ENCODE measurements around the gene ITPRID2. TPM values are rescaled to one million over a fixed set of nuclear protein-coding genes. Genes with fewer than 3 reads are reported as not detected.
A peak's percentile ranks its signal among the peaks of the same experiment; 100 is the strongest.

Gene ITPRID2
- total and polyA plus RNA-seq, 2 donors from 2014 or later, result 29.9 to 191 TPM

- Histone ChIP-seq H3K4me1 (ENCODE audit: control insufficient read depth in 2 of 3, insufficient read depth in 2 of 3, low read depth in 1 of 3, low read length in 3 of 3) (peaks cover 0 to 10% (median 0%) of the 10 kb centered on the region in 3 donors), H3K4me3 (ENCODE audit: low read length in 3 of 3) (no peak overlapping the region)
Observed at GRCh38 chr2:181851726-181852125, 39.8 kb upstream of the ITPRID2 start.

GRCh38 chr2:181853696-181854095 is 37.8 kb upstream of the ITPRID2 start:
- Histone ChIP-seq H3K27me3 (ENCODE audit: control insufficient read depth, insufficient read depth, low read length) (no peaks in the 10 kb centered on the region), H3K36me3 (ENCODE audit: control insufficient read depth in 2 of 3, insufficient read depth in 3 of 3, low read length in 3 of 3) (no peaks in the 10 kb centered on the region), H3K4me1 (ENCODE audit: control insufficient read depth in 2 of 3, insufficient read depth in 2 of 3, low read depth in 1 of 3, low read length in 3 of 3) (no peaks in the 10 kb centered on the region), H3K4me3 (ENCODE audit: low read length in 3 of 3) (no peak overlapping the region), H3K9me3 (ENCODE audit: control insufficient read depth in 2 of 3, insufficient read depth in 1 of 3, low read length in 3 of 3) (no peaks in the 10 kb centered on the region), H3K9ac (ENCODE audit: low read length in 3 of 3) (no peak overlapping the region), H3K27ac (ENCODE audit: low read depth in 2 of 2, low read length in 2 of 2) (no peak overlapping the region)
- TF ChIP-seq, protein P1, sequence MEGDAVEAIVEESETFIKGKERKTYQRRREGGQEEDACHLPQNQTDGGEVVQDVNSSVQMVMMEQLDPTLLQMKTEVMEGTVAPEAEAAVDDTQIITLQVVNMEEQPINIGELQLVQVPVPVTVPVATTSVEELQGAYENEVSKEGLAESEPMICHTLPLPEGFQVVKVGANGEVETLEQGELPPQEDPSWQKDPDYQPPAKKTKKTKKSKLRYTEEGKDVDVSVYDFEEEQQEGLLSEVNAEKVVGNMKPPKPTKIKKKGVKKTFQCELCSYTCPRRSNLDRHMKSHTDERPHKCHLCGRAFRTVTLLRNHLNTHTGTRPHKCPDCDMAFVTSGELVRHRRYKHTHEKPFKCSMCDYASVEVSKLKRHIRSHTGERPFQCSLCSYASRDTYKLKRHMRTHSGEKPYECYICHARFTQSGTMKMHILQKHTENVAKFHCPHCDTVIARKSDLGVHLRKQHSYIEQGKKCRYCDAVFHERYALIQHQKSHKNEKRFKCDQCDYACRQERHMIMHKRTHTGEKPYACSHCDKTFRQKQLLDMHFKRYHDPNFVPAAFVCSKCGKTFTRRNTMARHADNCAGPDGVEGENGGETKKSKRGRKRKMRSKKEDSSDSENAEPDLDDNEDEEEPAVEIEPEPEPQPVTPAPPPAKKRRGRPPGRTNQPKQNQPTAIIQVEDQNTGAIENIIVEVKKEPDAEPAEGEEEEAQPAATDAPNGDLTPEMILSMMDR (IDR thresholded peaks at IDR 0.05; ENCODE audit: borderline replicate concordance, extremely low read depth, insufficient read depth), result no peak
- DNase-seq, result peak in 3 of 5 donors; percentile 21 to 74 (median 68)
- FAIRE-seq, result no peak
- intact Hi-C loops (cut with DNase I), result no loop called here

More at GRCh38 chr2:181851726-181852125, 39.8 kb upstream of the ITPRID2 start:
- DNase-seq, result no peak
- intact Hi-C loops (cut with DNase I), result no loop called here
- no peaks in the 10 kb centered on the region for H3K36me3 ChIP-seq (ENCODE audit: control insufficient read depth in 2 of 3, insufficient read depth in 3 of 3, low read length in 3 of 3)
- no peaks in the 10 kb centered on the region for H3K9me3 ChIP-seq (ENCODE audit: control insufficient read depth in 2 of 3, insufficient read depth in 1 of 3, low read length in 3 of 3)
- H3K9ac ChIP-seq (ENCODE audit: low read length in 3 of 3), result no peak overlapping the region
- no peaks in the 10 kb centered on the region for H3K27me3 ChIP-seq (ENCODE audit: control insufficient read depth, insufficient read depth, low read length)
- no peak for FAIRE-seq
- no peak overlapping the region for H3K27ac ChIP-seq (ENCODE audit: low read depth in 2 of 2, low read length in 2 of 2)
- TF ChIP-seq, protein P1 (IDR thresholded peaks at IDR 0.05; ENCODE audit: borderline replicate concordance, extremely low read depth, insufficient read depth), result no peak

- FAIRE-seq (no peak), DNase-seq (no peak)
- Histone ChIP-seq H3K27me3 (ENCODE audit: control insufficient read depth, insufficient read depth, low read length) (no peaks in the 10 kb centered on the region), H3K9me3 (ENCODE audit: control insufficient read depth in 2 of 3, insufficient read depth in 1 of 3, low read length in 3 of 3) (no peaks in the 10 kb centered on the region), H3K4me1 (ENCODE audit: control insufficient read depth in 2 of 3, insufficient read depth in 2 of 3, low read depth in 1 of 3, low read length in 3 of 3) (no peaks in the 10 kb centered on the region), H3K4me3 (ENCODE audit: low read length in 3 of 3) (no peak overlapping the region), H3K36me3 (ENCODE audit: control insufficient read depth in 2 of 3, insufficient read depth in 3 of 3, low read length in 3 of 3) (no peaks in the 10 kb centered on the region), H3K9ac (ENCODE audit: low read length in 3 of 3) (no peak overlapping the region), H3K27ac (ENCODE audit: low read depth in 2 of 2, low read length in 2 of 2) (no peak overlapping the region)
- TF ChIP-seq, protein P1 (IDR thresholded peaks at IDR 0.05; ENCODE audit: borderline replicate concordance, extremely low read depth, insufficient read depth), result no peak
- intact Hi-C loops (cut with DNase I), result no loop called here
Observed at GRCh38 chr2:181857483-181857882, 34.0 kb upstream of the ITPRID2 start.

GRCh38 chr2:181858600-181858999 is 32.9 kb upstream of the ITPRID2 start:
- DNase-seq, result no peak
- intact Hi-C loops (cut with DNase I), result no loop called here

More at GRCh38 chr2:181858600-181858999, 32.9 kb upstream of the ITPRID2 start:
- Histone ChIP-seq H3K4me1 (ENCODE audit: control insufficient read depth in 2 of 3, insufficient read depth in 2 of 3, low read depth in 1 of 3, low read length in 3 of 3) (no peaks in the 10 kb centered on the region), H3K27me3 (ENCODE audit: control insufficient read depth, insufficient read depth, low read length) (no peaks in the 10 kb centered on the region), H3K4me3 (ENCODE audit: low read length in 3 of 3) (no peak overlapping the region), H3K9me3 (ENCODE audit: control insufficient read depth in 2 of 3, insufficient read depth in 1 of 3, low read length in 3 of 3) (no peaks in the 10 kb centered on the region), H3K27ac (ENCODE audit: low read depth in 2 of 2, low read length in 2 of 2) (no peak overlapping the region), H3K36me3 (ENCODE audit: control insufficient read depth in 2 of 3, insufficient read depth in 3 of 3, low read length in 3 of 3) (no peaks in the 10 kb centered on the region), H3K9ac (ENCODE audit: low read length in 3 of 3) (no peak overlapping the region)
- FAIRE-seq, result no peak
- TF ChIP-seq, protein P1 (IDR thresholded peaks at IDR 0.05; ENCODE audit: borderline replicate concordance, extremely low read depth, insufficient read depth), result no peak

Data from kidney (tissue), 14 donors.